Measurements from ENCODE around the gene WNT4.

DNA sequence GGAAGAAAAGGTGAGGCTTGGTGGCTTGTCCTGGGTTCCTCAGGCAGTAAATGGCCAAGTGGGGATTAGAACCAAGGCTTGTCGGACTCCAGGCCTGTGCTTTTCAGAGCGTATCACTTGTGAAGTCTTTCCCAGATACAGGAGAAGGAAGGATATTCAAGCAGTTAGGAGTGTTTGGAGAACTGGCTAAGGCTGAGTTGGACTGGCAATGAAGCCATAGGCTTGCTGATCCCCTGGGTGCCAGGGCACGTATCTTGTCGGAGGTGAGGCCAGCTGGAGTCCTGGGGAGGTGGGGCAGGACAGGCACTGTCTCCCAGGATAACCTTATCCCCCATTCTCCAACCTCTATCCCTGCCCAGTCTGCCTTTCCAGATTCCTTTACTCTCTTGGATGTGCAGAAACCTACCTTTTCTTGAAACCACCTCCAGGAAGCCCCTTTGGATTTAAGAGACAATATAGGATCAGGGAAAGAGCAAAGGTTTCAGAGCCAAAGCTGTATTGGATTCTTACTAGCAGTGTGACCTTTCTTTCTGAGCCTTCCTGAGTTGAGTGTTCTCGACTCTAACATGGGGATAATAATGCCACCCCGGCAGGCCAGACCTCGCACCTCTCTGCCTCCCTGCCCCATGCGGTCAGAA lies 18.2 kb downstream of the WNT4 start:
- TF ChIP-seq, protein P1, sequence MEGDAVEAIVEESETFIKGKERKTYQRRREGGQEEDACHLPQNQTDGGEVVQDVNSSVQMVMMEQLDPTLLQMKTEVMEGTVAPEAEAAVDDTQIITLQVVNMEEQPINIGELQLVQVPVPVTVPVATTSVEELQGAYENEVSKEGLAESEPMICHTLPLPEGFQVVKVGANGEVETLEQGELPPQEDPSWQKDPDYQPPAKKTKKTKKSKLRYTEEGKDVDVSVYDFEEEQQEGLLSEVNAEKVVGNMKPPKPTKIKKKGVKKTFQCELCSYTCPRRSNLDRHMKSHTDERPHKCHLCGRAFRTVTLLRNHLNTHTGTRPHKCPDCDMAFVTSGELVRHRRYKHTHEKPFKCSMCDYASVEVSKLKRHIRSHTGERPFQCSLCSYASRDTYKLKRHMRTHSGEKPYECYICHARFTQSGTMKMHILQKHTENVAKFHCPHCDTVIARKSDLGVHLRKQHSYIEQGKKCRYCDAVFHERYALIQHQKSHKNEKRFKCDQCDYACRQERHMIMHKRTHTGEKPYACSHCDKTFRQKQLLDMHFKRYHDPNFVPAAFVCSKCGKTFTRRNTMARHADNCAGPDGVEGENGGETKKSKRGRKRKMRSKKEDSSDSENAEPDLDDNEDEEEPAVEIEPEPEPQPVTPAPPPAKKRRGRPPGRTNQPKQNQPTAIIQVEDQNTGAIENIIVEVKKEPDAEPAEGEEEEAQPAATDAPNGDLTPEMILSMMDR (IDR thresholded peaks at IDR 0.05): no peak
- no peak for TF ChIP-seq EZH2phosphoT487 (IDR thresholded peaks at IDR 0.05)
- no peak for TF ChIP-seq EZH2 (IDR thresholded peaks at IDR 0.05)

Data from neural progenitor cell (in vitro differentiated cells).